Large intestine (tissue), 3 donors: ENCODE data around the gene CTLA4. TPM values are rescaled to one million over a fixed set of nuclear protein-coding genes. Genes with fewer than 3 reads are reported as not detected.
"Not testable (repeated sequence)": the region's sequence is repeated elsewhere in the genome, so short reads cannot be mapped to it uniquely, and the experiment has no call there.

Experiments used
- DNase-seq, 2 donors: peaks; one replicate each; pipeline versions ENCODE4 v3.0.0 to v3.0.0-alpha.2; 2013
- H3K27ac ChIP-seq: one replicate; pipeline ENCODE4 v1.5.1; 2013; ENCODE audit warnings: low read length
- H3K27me3 ChIP-seq: 2 replicates; pipeline ENCODE4 v1.6.1; 2013; ENCODE audit warnings: low read length; ENCODE audit not compliant: control insufficient read depth, insufficient read depth
- H3K36me3 ChIP-seq: 2 replicates; pipeline ENCODE4 v1.6.1; 2013; ENCODE audit warnings: low read length; ENCODE audit not compliant: control insufficient read depth, insufficient read depth
- H3K4me1 ChIP-seq: one replicate; pipeline ENCODE4 v1.6.1; 2013; ENCODE audit warnings: low read length; ENCODE audit not compliant: control insufficient read depth, insufficient read depth
- H3K4me3 ChIP-seq: one replicate; pipeline ENCODE4 v1.5.1; 2013; ENCODE audit warnings: low read length
- H3K9me3 ChIP-seq: one replicate; pipeline ENCODE4 v1.6.1; 2013; ENCODE audit warnings: mild to moderate bottlenecking, low read depth, low read length, moderate library complexity; ENCODE audit not compliant: control insufficient read depth
- WGBS: methylation state at CpG from one replicate; pipeline ENCODE4 v1.1.5; 2013; ENCODE audit warnings: low lambda C conversion rate; ENCODE audit not compliant: insufficient coverage; 5-methylcytosine and 5-hydroxymethylcytosine counted together
- polyA plus RNA-seq: library from polyadenylated mRNA; unstranded; fragments of 120-200 nt; gene quantifications from one replicate; pipeline ENCODE4 v1.2.1, GENCODE V29; 2013

Gene CTLA4
- polyA plus RNA-seq, 1 donor: 0.33 TPM

DNA sequence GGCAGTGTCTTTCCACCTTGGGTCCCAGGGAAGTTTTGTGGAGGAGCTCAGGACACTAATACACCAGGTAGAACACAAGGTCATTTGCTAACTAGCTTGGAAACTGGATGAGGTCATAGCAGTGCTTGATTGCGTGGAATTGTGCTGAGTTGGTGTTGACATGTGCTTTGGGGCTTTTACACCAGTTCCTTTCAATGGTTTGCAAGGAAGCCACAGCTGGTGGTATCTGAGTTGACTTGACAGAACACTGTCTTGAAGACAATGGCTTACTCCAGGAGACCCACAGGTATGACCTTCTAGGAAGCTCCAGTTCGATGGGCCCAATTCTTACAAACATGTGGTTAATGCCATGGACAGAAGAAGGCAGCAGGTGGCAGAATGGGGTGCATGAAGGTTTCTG lies 5.9 kb downstream of the CTLA4 start:
- Histone ChIP-seq H3K27me3 (peaks cover 6% of the 10 kb centered on the region), H3K36me3 (no peaks in the 10 kb centered on the region), H3K9me3 (no peaks in the 10 kb centered on the region), H3K4me3 (no peak overlapping the region), H3K27ac (no peak overlapping the region), H3K4me1 (no peaks in the 10 kb centered on the region)
- WGBS: no CpG with 5 or more reads among the region's 2 CpGs
- no peak for DNase-seq

DNA sequence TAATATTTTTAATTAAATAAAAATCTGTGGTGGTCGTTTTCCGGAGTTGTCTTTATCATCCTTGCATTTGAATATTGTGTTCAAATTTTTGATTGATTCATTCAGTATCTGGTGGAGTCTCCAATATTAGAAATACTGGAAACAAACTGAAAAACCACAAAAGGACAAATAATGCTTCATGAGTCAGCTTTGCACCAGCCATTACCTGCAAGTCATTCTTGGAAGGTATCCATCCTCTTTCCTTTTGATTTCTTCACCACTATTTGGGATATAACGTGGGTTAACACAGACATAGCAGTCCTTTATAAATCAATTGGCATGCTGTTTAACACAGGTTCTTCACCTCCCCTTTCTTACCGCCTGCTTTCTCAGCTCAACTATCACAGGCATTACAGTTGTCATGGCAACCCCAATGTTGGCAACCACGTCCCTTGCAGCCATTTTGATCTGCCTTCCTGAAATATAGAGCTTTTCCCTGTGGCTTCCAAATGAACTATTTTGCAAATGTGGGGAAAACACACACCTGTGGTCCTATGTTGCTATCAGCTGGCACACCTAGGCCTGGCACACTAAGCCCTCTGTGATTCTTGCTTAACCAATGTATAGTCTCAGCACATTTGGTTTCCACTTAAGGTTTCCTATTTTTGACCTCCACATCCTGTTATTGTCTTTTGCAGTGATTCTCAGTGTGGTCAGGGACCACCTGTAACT lies 6.5 kb downstream of the CTLA4 start:
- Histone ChIP-seq H3K27me3 (peaks cover 6% of the 10 kb centered on the region), H3K4me1 (no peaks in the 10 kb centered on the region), H3K36me3 (no peaks in the 10 kb centered on the region), H3K9me3 (no peaks in the 10 kb centered on the region), H3K4me3 (no peak overlapping the region), H3K27ac (no peak overlapping the region)
- no peak for DNase-seq
- no CpG with 5 or more reads among the region's 5 CpGs for WGBS

DNA sequence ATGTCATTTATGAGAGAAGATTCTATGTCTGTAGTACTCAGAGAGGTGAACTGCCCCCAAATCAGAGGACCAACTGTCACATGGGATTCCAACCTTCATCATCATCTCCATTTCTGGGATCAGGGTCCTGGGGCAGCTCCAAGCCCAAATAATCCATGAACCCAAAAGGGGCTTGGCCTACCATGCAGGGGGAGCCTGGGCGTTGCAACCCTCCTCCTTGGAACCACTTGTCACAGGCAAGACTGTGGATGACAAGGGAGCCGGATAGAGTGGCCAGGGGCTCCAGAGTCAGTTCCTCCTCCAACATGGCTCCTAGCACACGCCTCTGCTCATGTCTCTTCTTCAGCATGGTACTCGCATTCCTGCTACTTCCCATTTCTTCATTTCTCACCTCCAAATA lies 7.9 kb downstream of the CTLA4 start:
- 95% methylated on average over 3 of the region's 4 CpGs for WGBS
- no peak for DNase-seq
- Histone ChIP-seq H3K36me3 (no peaks in the 10 kb centered on the region), H3K27me3 (peaks cover 4% of the 10 kb centered on the region), H3K4me1 (no peaks in the 10 kb centered on the region), H3K9me3 (no peaks in the 10 kb centered on the region), H3K4me3 (no peak overlapping the region), H3K27ac (no peak overlapping the region)

DNA sequence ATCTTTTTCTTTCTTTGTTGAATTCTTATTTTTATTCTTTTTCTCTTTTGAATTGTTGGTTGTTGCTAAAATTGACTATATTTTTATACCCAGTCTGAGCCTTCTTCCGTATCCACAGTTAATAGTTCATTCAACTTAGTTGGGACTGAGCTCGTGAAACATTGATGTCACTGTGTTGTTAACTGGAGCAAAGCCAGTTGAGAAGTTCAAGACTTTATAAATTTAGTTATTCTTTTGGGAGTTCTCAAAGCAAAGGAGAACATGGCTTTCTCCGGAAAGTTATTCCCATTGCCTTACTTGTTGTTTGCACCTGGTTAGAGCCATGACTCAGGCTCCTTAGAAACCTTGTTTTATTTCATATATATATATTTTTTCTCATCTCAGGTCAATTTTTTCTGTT lies 8.8 kb downstream of the CTLA4 start:
- WGBS: 100% methylated on average over 2 of the region's 3 CpGs

DNA sequence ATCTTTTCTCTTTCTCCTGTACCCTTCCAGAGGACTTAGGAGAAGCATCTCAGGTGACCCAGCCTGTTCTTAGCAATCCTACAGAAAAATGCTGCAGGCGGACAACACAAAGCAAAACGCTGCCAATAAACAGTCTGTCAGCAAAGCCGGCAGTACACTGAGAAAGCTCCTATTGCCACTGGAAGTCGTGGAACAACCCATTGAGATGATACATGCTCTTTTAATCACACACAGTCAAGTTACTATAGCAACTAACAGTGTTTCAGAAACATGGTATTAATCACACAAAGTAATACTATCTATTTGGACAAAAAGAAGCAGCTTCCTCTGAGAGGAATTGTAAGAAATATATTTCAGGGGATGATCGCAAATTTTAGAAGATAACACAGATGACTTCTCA lies 10.5 kb downstream of the CTLA4 start:
- Histone ChIP-seq H3K4me3 (no peak overlapping the region), H3K27me3 (peaks cover 2% of the 10 kb centered on the region), H3K4me1 (no peaks in the 10 kb centered on the region), H3K27ac (no peak overlapping the region), H3K9me3 (no peaks in the 10 kb centered on the region), H3K36me3 (no peaks in the 10 kb centered on the region)
- DNase-seq: no peak
- no CpG with 5 or more reads among the region's 5 CpGs for WGBS

More for the DNA sequence above, 8.8 kb downstream of the CTLA4 start:
- no peak for DNase-seq
- Histone ChIP-seq H3K4me3 (no peak overlapping the region), H3K4me1 (no peaks in the 10 kb centered on the region), H3K27ac (no peak overlapping the region), H3K27me3 (peaks cover 3% of the 10 kb centered on the region), H3K36me3 (no peaks in the 10 kb centered on the region), H3K9me3 (no peaks in the 10 kb centered on the region)

- H3K27ac ChIP-seq: no peak overlapping the region
- no peaks in the 10 kb centered on the region for H3K9me3 ChIP-seq
- no peak overlapping the region for H3K4me3 ChIP-seq
- H3K36me3 ChIP-seq: no peaks in the 10 kb centered on the region
- 100% methylated on average over 1 of the region's 7 CpGs for WGBS
- H3K4me1 ChIP-seq: no peaks in the 10 kb centered on the region
- no peak for DNase-seq
- H3K27me3 ChIP-seq: no peaks in the 10 kb centered on the region
These were observed 13.1 kb downstream of the CTLA4 start for GRCh38 chr2:203880557-203881125.

GRCh38 chr2:203881185-203881584 lies 13.6 kb downstream of the CTLA4 start:
- WGBS: no CpG with 5 or more reads among the region's 3 CpGs
- DNase-seq, H3K27me3 ChIP-seq, H3K4me1 ChIP-seq, H3K4me3 ChIP-seq, H3K9me3 ChIP-seq, H3K27ac ChIP-seq, H3K36me3 ChIP-seq: not testable (repeated sequence)

GRCh38 chr2:203882551-203882950 lies 15.0 kb downstream of the CTLA4 start:
- Histone ChIP-seq H3K4me1 (no peaks in the 10 kb centered on the region), H3K27me3 (no peaks in the 10 kb centered on the region), H3K9me3 (no peaks in the 10 kb centered on the region), H3K27ac (no peak overlapping the region), H3K4me3 (no peak overlapping the region), H3K36me3 (no peaks in the 10 kb centered on the region)
- DNase-seq: no peak
- 90% methylated on average over 1 of the region's 1 CpG for WGBS

DNA sequence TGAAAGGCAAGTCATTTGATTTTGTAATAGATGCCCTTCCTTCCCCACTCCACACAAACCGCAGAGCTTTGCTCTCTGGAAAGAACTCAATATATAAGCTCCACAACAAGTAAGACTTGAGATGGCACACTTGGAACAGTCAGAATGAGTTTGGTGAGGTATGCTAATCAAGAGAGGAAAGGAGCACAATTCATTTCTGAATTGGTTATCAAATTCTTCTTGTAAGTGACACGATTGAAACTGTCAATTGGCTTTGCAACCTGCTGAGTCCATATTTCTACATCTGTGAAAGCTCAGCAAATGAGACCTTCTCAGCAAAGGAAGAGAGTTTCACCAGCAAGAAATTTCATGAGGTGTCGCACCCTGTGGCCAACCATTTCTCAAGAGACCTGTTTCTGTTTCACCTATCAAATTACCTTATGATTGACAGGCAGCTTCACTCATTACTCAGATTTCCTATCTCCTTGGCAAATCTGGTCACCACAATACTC lies 19.1 kb downstream of the CTLA4 start:
- Histone ChIP-seq H3K27me3 (no peaks in the 10 kb centered on the region), H3K27ac (no peak overlapping the region), H3K9me3 (no peaks in the 10 kb centered on the region), H3K4me1 (no peaks in the 10 kb centered on the region), H3K36me3 (no peaks in the 10 kb centered on the region), H3K4me3 (no peak overlapping the region)
- WGBS: no CpG with 5 or more reads among the region's 3 CpGs
- no peak for DNase-seq

- no peaks in the 10 kb centered on the region for H3K4me1 ChIP-seq
- H3K9me3 ChIP-seq: no peaks in the 10 kb centered on the region
- DNase-seq: no peak
- no peaks in the 10 kb centered on the region for H3K27me3 ChIP-seq
- no peak overlapping the region for H3K27ac ChIP-seq
- H3K36me3 ChIP-seq: no peaks in the 10 kb centered on the region
- no peak overlapping the region for H3K4me3 ChIP-seq
These were observed 20.1 kb downstream of the CTLA4 start for GRCh38 chr2:203887677-203888076.

- H3K36me3 ChIP-seq: no peaks in the 10 kb centered on the region
- H3K27ac ChIP-seq: no peak overlapping the region
- no peak overlapping the region for H3K4me3 ChIP-seq
- no peaks in the 10 kb centered on the region for H3K4me1 ChIP-seq
- H3K9me3 ChIP-seq: no peaks in the 10 kb centered on the region
- H3K27me3 ChIP-seq: no peaks in the 10 kb centered on the region
- no peak for DNase-seq
- WGBS: no CpG with 5 or more reads among the region's 1 CpG
These were observed 22.0 kb downstream of the CTLA4 start for GRCh38 chr2:203889542-203889941.
